ENCODE data around the gene PLD4.

PLD4 gene

GRCh38 chr14:104924421-104925213 is at the start of gene PLD4:
PLD4 (plus strand) TSS chr14:104924879; CDS start chr14:104927141, 2,262 bp downstream.
- H3K4me1 Mint-ChIP-seq: no peaks in the 10 kb centered on the region
- H3K27ac Mint-ChIP-seq: no peak within 1 kb of the TSS
- H3K4me3 Mint-ChIP-seq: no peak within 1 kb of the TSS
- H3K36me3 Mint-ChIP-seq (ENCODE audit: low read depth): no peaks in the 10 kb centered on the region
- no peak for TF ChIP-seq CTCF (IDR thresholded peaks at IDR 0.05; ENCODE audit: unreplicated experiment in 3 of 3)
- no peaks in the 10 kb centered on the region for H3K27me3 Mint-ChIP-seq (ENCODE audit: low read depth)
- H3K9me3 Mint-ChIP-seq: peaks cover 4% of the 10 kb centered on the region

- Mint-ChIP-seq H3K9me3 (no peaks in the 10 kb centered on the region), H3K4me3 (no peak overlapping the region)
Measured at GRCh38 chr14:104875412-104875751, 49.3 kb upstream of the PLD4 start.

GRCh38 chr14:104875811-104876210 is 48.9 kb upstream of the PLD4 start:
- Mint-ChIP-seq H3K4me3 (no peak overlapping the region), H3K36me3 (ENCODE audit: low read depth) (no peaks in the 10 kb centered on the region), H3K27ac (no peak overlapping the region), H3K4me1 (peaks cover 22% of the 10 kb centered on the region), H3K27me3 (ENCODE audit: low read depth) (peaks cover 13% of the 10 kb centered on the region), H3K9me3 (no peaks in the 10 kb centered on the region)
- TF ChIP-seq CTCF (IDR thresholded peaks at IDR 0.05; ENCODE audit: unreplicated experiment in 3 of 3): no peak

More at GRCh38 chr14:104875412-104875751, 49.3 kb upstream of the PLD4 start:
- Mint-ChIP-seq H3K27ac (no peak overlapping the region), H3K4me1 (peaks cover 21% of the 10 kb centered on the region), H3K36me3 (ENCODE audit: low read depth) (no peaks in the 10 kb centered on the region), H3K27me3 (ENCODE audit: low read depth) (peaks cover 13% of the 10 kb centered on the region)
- TF ChIP-seq CTCF (IDR thresholded peaks at IDR 0.05; ENCODE audit: unreplicated experiment in 3 of 3): no peak

- H3K36me3 Mint-ChIP-seq (ENCODE audit: low read depth): no peaks in the 10 kb centered on the region
- H3K27me3 Mint-ChIP-seq (ENCODE audit: low read depth): peaks cover 10% of the 10 kb centered on the region
- H3K9me3 Mint-ChIP-seq: no peaks in the 10 kb centered on the region
- TF ChIP-seq CTCF (IDR thresholded peaks at IDR 0.05; ENCODE audit: unreplicated experiment in 3 of 3): no peak
- H3K4me1 Mint-ChIP-seq: peaks cover 26% of the 10 kb centered on the region
- no peak overlapping the region for H3K4me3 Mint-ChIP-seq
- no peak overlapping the region for H3K27ac Mint-ChIP-seq
Measured at GRCh38 chr14:104876251-104876699, 48.4 kb upstream of the PLD4 start.

GRCh38 chr14:104877066-104877805 is 47.4 kb upstream of the PLD4 start:
- peaks cover 5% of the 10 kb centered on the region for H3K27me3 Mint-ChIP-seq (ENCODE audit: low read depth)
- TF ChIP-seq CTCF (IDR thresholded peaks at IDR 0.05; ENCODE audit: unreplicated experiment in 3 of 3): no peak
- H3K4me1 Mint-ChIP-seq: peaks cover 25% of the 10 kb centered on the region
- no peak overlapping the region for H3K27ac Mint-ChIP-seq
- no peak overlapping the region for H3K4me3 Mint-ChIP-seq
- no peaks in the 10 kb centered on the region for H3K36me3 Mint-ChIP-seq (ENCODE audit: low read depth)
- H3K9me3 Mint-ChIP-seq: no peaks in the 10 kb centered on the region
